Urinary bladder (tissue), 4 donors: ENCODE results near the gene KRT6A. TPM values are rescaled to one million over a fixed set of nuclear protein-coding genes. Genes with fewer than 3 reads are reported as not detected.

Experiments used
- DNase-seq: peaks from one replicate; pipeline ENCODE4 v3.0.0-alpha.2; 2015; ENCODE audit errors: extremely low spot score
- H3K27ac ChIP-seq: one replicate; pipeline ENCODE4 v1.5.1; 2013; ENCODE audit warnings: low read depth, mild to moderate bottlenecking, moderate library complexity
- H3K36me3 ChIP-seq: one replicate; pipeline ENCODE4 v1.6.1; 2013; ENCODE audit warnings: mild to moderate bottlenecking, moderate library complexity; ENCODE audit not compliant: insufficient read depth
- H3K4me1 ChIP-seq: one replicate; pipeline ENCODE4 v1.6.1; 2013; ENCODE audit warnings: mild to moderate bottlenecking, moderate library complexity; ENCODE audit not compliant: insufficient read depth
- H3K4me3 ChIP-seq: one replicate; pipeline ENCODE4 v1.5.1; 2013; ENCODE audit warnings: low read depth, low read length
- WGBS: extraction: QIAGEN DNeasy Blood & Tissue Kit; methylation state at CpG from one replicate; pipeline ENCODE4 v1.1.7; 2013; 5-methylcytosine and 5-hydroxymethylcytosine counted together
- polyA plus RNA-seq: library from polyadenylated mRNA; stranded (reverse); fragments of 200-250 nt; gene quantifications from one replicate; pipeline ENCODE4 v1.2.3, GENCODE V29; 2013
- total RNA-seq: library from RNA; depleted of rRNA; stranded (reverse); fragments of >200 nt; gene quantifications from one replicate; pipeline ENCODE4 v1.2.3, GENCODE V29; 2014
- donor health status: healthy with polysubstance abuse.
- donor health status: healthy.

The KRT6A gene
- total RNA-seq (not detected), polyA plus RNA-seq (0.11 TPM)

GRCh38 chr12:52493172-52493571, at the start of gene KRT6A:
TSS of gene KRT6A (minus strand) at chr12:52493257. CDS start at chr12:52493188, 69 bp downstream.
- DNase-seq = no peak
- no peaks in the 10 kb centered on the region for H3K36me3 ChIP-seq
- no peak within 1 kb of the TSS for H3K27ac ChIP-seq
- WGBS = 92% methylated on average over 2 of the region's 2 CpGs
- no peaks in the 10 kb centered on the region for H3K4me1 ChIP-seq
- H3K4me3 ChIP-seq = no peak within 1 kb of the TSS

- H3K4me3 ChIP-seq = no peak overlapping the region
- DNase-seq = no peak
- H3K4me1 ChIP-seq = no peaks in the 10 kb centered on the region
Observed at GRCh38 chr12:52542157-52542556, 49.1 kb upstream of the KRT6A start.

GRCh38 chr12:52541709-52542108, 48.7 kb upstream of the KRT6A start:
- Histone ChIP-seq H3K27ac (no peak overlapping the region), H3K4me3 (no peak overlapping the region), H3K36me3 (no peaks in the 10 kb centered on the region), H3K4me1 (no peaks in the 10 kb centered on the region)
- no peak for DNase-seq
- 96% methylated on average over 5 of the region's 5 CpGs for WGBS

More at GRCh38 chr12:52542157-52542556, 49.1 kb upstream of the KRT6A start:
- Histone ChIP-seq H3K27ac (no peak overlapping the region), H3K36me3 (no peaks in the 10 kb centered on the region)

- no peak for DNase-seq
- Histone ChIP-seq H3K27ac (no peak overlapping the region), H3K36me3 (no peaks in the 10 kb centered on the region), H3K4me3 (no peak overlapping the region), H3K4me1 (no peaks in the 10 kb centered on the region)
- 96% methylated on average over 7 of the region's 7 CpGs for WGBS
Observed at GRCh38 chr12:52540531-52540930, 47.5 kb upstream of the KRT6A start.

GRCh38 chr12:52539821-52540173, 46.7 kb upstream of the KRT6A start:
- Histone ChIP-seq H3K4me1 (no peaks in the 10 kb centered on the region), H3K36me3 (no peaks in the 10 kb centered on the region), H3K4me3 (no peak overlapping the region), H3K27ac (no peak overlapping the region)
- 92% methylated on average over 3 of the region's 3 CpGs for WGBS
- DNase-seq = no peak

GRCh38 chr12:52539083-52539820, 46.2 kb upstream of the KRT6A start:
- H3K36me3 ChIP-seq = no peaks in the 10 kb centered on the region
- WGBS = 41% methylated on average over 5 of the region's 5 CpGs
- H3K4me3 ChIP-seq = no peak overlapping the region
- H3K4me1 ChIP-seq = no peaks in the 10 kb centered on the region
- no peak overlapping the region for H3K27ac ChIP-seq
- peak; percentile 47 for DNase-seq

GRCh38 chr12:52537101-52537500, 44.0 kb upstream of the KRT6A start:
- no peak overlapping the region for H3K27ac ChIP-seq
- H3K36me3 ChIP-seq = no peaks in the 10 kb centered on the region
- WGBS = 86% methylated on average over 3 of the region's 3 CpGs
- H3K4me1 ChIP-seq = no peaks in the 10 kb centered on the region
- no peak overlapping the region for H3K4me3 ChIP-seq
- DNase-seq = no peak

- Histone ChIP-seq H3K4me3 (no peak overlapping the region), H3K36me3 (no peaks in the 10 kb centered on the region), H3K4me1 (no peaks in the 10 kb centered on the region), H3K27ac (no peak overlapping the region)
- DNase-seq = no peak
- WGBS = 81% methylated on average over 1 of the region's 1 CpG
Observed at GRCh38 chr12:52535574-52535973, 42.5 kb upstream of the KRT6A start.

- no peak for DNase-seq
- no peaks in the 10 kb centered on the region for H3K36me3 ChIP-seq
- 93% methylated on average over 5 of the region's 5 CpGs for WGBS
- no peak overlapping the region for H3K4me3 ChIP-seq
- no peak overlapping the region for H3K27ac ChIP-seq
- no peaks in the 10 kb centered on the region for H3K4me1 ChIP-seq
Observed at GRCh38 chr12:52534482-52534881, 41.4 kb upstream of the KRT6A start.

- 69% methylated on average over 10 of the region's 10 CpGs for WGBS
- Histone ChIP-seq H3K4me3 (no peak overlapping the region), H3K27ac (no peak overlapping the region), H3K36me3 (no peaks in the 10 kb centered on the region), H3K4me1 (no peaks in the 10 kb centered on the region)
- DNase-seq = no peak
Observed at GRCh38 chr12:52533686-52534470, 40.8 kb upstream of the KRT6A start.

GRCh38 chr12:52532636-52533035, 39.6 kb upstream of the KRT6A start:
- no peak for DNase-seq
- no peak overlapping the region for H3K27ac ChIP-seq
- H3K4me3 ChIP-seq = no peak overlapping the region
- H3K36me3 ChIP-seq = no peaks in the 10 kb centered on the region
- no peaks in the 10 kb centered on the region for H3K4me1 ChIP-seq
- WGBS = 72% methylated on average over 4 of the region's 4 CpGs

- WGBS = 80% methylated on average over 18 of the region's 18 CpGs
- DNase-seq = no peak
- Histone ChIP-seq H3K36me3 (no peaks in the 10 kb centered on the region), H3K4me1 (no peaks in the 10 kb centered on the region), H3K4me3 (no peak overlapping the region), H3K27ac (no peak overlapping the region)
Observed at GRCh38 chr12:52531566-52532300, 38.7 kb upstream of the KRT6A start.

- WGBS = 93% methylated on average over 2 of the region's 2 CpGs
- Histone ChIP-seq H3K4me1 (no peaks in the 10 kb centered on the region), H3K27ac (no peak overlapping the region), H3K4me3 (no peak overlapping the region), H3K36me3 (no peaks in the 10 kb centered on the region)
- DNase-seq = no peak
Observed at GRCh38 chr12:52530905-52531304, 37.8 kb upstream of the KRT6A start.

- DNase-seq = no peak
- Histone ChIP-seq H3K4me1 (no peaks in the 10 kb centered on the region), H3K4me3 (no peak overlapping the region), H3K36me3 (no peaks in the 10 kb centered on the region), H3K27ac (no peak overlapping the region)
- WGBS = 70% methylated on average over 2 of the region's 2 CpGs
Observed at GRCh38 chr12:52530366-52530765, 37.3 kb upstream of the KRT6A start.
